Measurements from ENCODE around the gene RAB7B.

RAB7B gene

GRCh38 chr1:205993068-205993467 is 10.1 kb downstream of the RAB7B start:
- no peak for DNase-seq

DNA sequence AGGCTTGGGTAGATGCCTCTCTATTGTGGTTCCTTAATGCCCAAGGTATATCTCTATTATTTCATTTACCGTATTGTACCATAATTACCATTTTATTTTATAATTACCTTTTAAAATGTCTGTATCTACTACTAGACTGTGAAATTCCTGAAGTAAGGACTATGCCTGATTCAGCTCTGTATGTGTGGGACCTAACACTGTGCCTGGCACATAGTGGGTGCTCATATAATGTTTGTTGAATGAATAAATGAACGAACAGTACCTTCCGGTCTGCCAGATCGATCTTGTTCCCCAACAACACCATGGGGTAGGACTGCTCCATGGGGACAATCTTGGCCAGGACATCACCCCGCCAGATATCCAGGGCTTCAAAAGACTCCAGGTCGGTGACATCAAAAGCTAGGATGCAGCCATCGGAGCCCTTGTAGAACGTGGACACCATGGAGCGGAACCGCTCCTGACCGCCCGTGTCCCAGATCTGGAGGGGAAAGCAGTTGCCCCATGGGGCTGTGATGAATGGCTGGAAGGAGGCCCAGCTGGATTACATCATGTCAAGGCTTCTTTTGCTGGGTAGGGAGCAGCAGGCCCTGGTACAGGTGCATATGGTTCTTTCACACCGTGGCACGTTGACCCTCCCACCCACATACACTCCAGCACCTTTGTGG is 10.8 kb downstream of the RAB7B start:
- DNase-seq, result no peak

DNA sequence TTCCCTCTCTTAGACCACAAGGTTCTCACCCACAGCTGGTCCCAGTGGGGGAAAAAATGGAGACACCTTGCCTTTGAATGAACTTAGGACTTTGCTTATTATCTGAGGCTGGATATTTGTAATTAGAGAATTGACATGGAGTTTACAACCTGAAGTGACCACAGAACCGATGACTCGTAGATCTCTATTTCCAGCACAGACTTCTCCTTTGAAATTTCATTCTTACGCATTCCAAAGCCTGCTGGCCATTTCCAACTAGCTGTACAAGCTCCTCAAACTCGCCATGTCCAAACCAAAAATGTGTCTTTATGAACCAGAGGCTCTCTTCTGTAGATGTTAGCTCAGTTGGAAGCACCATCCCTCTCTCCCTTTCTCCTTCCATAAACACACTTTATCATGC is 12.0 kb downstream of the RAB7B start:
- no peak for DNase-seq

DNA sequence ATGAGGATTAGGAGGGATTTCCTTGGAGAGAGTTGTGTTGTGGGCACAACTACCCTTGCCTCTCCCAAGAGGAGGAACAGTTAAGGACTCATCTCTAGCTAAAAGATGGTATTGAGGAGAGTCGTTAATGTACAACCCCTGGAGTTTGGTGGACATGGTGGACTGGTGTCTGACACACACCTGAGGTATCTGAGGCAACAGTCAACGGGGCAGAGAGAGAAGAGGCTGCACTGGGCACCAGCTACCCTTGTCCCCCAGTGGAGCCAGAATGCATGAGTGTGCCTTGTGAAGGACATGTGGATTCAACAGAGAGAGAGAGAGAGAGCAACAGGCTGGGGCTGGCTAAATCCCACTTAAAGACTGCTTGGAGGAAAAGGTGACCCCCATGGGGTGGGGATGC is 13.0 kb downstream of the RAB7B start:
- no peak for DNase-seq

DNA sequence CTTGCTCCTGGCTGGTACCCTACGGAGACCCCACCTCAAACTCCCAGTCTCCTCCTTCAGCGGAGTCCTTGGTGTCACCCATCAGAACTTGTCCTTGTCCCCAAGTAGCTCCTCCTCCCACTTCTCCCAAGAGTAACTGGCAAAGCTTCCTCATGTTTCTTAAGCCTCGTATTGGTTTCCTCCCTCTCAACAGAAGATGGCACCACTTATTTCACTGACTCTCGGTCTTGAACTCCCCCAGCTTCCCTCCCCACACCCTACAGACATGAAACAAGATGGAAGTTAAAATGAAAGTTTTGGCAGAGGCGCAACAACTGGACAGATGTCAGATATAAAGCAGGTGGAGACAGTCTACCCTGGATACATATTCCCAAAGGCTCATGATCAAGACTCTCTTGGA is 13.4 kb downstream of the RAB7B start:
- DNase-seq, result no peak

DNA sequence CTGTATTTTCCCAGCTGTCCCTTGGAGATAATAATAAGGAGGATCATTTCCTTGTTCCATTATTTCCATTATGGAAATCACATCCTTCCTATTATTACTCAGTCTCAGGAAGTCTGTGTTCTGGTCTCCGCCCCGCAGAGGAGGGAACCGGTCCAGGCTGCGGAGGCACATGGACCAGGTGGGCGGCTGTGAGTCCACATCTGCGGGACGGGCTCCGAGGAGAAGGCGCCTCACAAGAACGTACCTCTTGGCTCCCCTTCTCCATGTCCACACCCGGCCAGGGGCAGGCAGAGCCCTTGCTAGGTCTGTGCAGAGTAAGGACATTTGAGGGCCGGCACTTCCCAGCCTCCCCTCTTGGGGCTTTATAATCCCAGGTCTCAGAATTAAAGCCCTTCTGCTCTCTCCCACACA is 14.6 kb downstream of the RAB7B start:
- DNase-seq, result no peak

DNA sequence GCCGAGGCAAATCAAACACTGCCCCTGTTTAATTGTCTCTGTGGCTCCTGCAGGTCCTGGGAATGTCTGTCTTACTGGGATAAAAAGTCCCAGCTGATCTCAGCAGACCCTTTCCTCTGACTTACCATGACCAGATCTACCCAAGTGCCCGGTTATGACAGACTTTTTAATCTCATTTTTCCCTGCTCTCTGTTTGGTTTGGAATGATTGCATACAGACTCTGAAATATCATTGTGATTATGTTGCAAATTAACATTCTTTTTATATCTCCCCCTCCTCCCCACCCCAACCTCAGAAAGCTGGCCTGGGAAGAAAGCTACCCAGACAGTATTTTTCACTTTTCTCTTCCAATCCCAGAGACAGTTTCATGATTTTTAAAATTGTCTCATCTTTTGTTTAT is 16.3 kb downstream of the RAB7B start:
- no peak for DNase-seq

GRCh38 chr1:205986292-205986691 is 16.9 kb downstream of the RAB7B start:
- DNase-seq, result no peak

DNA sequence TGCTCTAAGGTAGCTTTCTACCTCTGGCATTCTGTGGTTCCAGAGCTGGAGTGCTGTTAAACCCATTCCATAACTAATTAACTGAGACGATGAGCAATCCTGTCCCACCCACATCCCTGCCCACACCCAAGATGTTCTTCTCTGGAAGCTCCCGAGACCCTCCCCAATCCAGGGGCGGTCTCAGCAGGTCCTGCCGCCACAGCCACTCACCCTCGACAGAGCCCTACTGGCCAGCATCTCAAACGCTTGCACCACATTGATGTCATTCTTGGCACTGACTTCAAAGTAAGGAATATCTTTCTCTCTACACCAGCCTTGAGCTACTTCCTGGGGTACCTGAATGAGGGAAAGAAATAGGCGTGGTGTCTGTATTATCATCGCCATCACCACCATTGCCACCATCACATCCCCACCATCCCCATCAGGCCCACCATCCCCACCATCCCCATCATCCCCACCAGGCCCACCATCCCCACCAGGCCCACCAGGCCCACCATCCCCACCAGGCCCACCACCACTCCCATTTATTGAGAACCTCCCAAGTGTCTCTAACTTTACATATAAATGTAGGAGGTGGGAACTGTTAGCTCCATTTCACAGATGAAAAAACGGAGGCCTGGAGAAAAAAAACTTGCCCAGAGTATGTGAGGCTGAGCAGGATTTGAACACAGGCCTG is 17.7 kb downstream of the RAB7B start:
- DNase-seq, result no peak

- no peak for DNase-seq
Observed at GRCh38 chr1:205983925-205984725, 19.1 kb downstream of the RAB7B start.

DNA sequence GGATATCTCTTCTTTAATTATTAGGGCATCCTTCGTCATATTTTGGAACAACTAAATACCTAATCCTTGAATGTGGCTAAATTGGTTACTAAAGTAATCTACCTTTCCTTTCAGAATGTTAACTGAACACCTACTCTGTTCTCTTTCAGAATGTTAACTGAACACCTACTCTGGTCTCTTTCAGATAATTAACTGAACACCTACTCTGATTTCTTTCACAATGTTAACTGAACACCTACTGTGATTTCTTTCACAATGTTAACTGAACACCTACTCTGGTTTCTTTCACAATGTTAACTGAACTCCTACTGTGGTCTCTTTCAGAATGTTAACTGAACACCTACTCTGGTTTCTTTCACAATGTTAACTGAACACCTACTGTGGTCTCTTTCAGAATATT is 21.9 kb downstream of the RAB7B start:
- DNase-seq, result no peak

DNA sequence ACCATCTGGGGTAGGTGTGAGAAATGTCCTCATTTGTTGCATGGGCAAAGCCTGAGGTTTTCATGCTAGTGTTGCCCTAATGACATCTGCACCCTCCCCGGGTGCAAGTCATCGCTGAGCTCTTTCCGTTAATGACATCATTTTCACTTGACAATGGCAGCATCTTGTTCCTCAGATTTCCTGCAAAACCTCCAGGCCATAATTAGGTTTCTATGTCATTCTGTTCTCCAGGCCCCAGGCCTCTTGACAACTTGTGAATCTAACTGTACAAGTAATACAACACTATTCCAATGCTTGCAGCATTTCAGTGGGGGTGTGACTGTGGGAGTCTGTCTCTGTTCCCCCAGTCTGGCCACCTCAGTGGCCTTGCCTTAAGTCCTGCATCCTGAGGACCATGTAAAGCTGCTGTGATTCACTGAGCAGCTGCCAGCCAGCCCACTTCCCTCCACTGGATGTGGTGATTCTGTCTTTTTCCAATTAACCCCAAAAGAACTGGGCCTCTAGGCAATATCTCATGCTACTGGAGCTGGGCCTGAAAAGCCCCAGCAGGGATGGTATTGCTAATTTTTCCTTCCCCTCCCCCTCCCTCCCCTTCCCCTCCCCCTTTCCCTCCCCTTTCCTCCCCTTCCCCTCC is 22.8 kb downstream of the RAB7B start:
- DNase-seq, result no peak

DNA sequence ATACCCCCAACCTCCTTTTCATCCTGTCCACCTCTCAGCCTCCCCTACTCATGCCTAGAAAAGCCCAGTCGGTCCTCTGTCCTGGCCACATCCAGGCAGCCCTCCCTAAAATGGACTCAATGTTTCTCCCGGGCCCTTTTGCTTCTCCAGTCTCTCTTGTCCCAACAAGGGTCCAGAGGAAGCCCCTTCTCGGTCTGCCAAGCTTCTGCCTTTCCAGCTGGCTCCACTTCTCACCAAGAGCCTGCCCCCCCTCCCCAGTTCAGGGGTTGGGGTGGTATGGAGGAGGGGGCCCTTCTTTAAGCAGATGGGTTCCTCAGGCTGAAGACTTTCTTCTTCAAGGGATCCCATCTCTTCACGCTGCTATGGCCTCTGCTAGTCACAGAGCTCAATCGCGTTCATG is 23.9 kb downstream of the RAB7B start:
- DNase-seq, result no peak

- DNase-seq, result no peak
Observed at GRCh38 chr1:205978676-205979075, 24.5 kb downstream of the RAB7B start.

- DNase-seq, result peak; percentile 35
Observed at GRCh38 chr1:205977402-205978014, 25.7 kb downstream of the RAB7B start.

- DNase-seq, result no peak
Observed at GRCh38 chr1:205976708-205977401, 26.3 kb downstream of the RAB7B start.

- no peak for DNase-seq
Observed at GRCh38 chr1:205976036-205976435, 27.2 kb downstream of the RAB7B start.

DNA sequence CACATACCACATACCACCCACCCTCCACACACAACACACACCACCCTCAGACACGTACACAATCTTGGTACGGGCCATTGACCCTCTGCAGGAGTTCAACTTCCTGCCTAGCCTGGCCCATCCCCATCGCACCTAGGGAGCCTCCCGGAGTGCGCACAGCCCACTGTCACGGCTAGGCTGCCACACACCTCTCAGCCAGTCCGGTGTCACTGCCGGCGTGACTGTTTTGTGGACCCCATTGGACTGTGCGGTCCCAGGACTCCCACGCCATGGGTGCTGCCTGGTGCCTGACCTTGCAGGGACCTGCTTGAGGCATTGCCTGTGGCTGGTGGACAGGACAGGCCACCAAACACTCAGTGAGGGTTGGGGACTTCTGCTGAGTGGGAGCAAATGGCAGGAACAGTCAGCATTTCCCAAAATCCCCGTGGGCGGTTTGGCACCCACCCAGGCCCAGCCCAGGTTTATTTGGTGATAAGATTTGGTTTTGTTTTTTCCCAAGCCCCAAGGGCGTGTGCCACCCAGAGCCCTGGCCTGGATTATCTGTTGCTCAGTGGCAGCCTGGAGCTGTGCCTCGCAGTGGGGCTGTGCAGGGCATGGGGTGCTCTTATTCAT is 27.7 kb downstream of the RAB7B start:
- no peak for DNase-seq

DNA sequence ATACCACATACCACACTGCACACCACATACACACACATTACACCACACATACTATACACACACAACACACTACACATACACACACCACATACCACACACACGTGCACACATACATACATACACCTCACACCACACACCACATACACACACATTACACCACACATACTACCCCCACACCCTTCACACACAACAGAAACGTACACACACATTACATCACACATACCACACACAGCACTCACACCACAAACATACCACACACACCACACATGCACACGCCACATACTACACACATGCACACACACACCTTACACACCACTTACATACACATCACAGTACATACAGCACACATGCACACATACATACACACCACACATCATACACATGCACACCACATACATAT is 28.5 kb downstream of the RAB7B start:
- no peak for DNase-seq

DNA sequence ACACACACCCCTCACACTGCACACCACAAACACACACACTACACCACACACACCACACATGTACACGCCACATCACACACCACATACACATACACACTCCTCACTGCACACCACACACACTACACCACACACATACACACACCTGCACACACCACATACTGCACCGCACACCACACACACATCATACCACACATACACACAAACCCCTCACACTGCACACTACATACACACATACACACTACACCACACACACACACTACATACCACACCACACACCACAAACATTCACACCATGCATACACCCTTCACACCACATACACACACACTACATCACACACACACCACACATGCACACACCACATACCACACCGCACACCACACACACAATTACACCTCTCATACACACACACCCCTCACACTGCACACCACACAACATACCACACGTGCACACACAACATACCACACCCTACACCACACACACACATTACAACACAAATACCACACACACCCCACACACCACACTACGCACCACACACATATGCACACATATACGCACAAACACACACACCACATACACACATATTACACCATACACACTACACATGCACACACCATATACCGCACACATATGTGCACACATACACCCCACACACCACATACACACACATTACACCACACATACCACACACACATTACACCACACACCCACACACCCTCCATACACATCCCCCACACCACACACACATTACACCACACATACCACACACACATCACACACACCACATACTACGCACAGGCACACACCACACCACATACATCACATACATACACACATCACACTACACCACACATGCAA is 29.6 kb downstream of the RAB7B start:
- no peak for DNase-seq
